OCI-LY1 (cell line): ENCODE results near the gene REC8.

ENCODE experiments used
- H2AFZ ChIP-seq: fragments of 200-600 bp; sonication (generic), shearing (Covaris generic); 2 replicates; pipeline ENCODE4 v1.6.0; 2014; ENCODE audit warnings: antibody characterized with exemption, mild to moderate bottlenecking, low read length
- H3F3A ChIP-seq: fragments of 200-600 bp; sonication (generic), shearing (Covaris generic); 2 replicates; pipeline ENCODE4 v1.6.0; 2014; ENCODE audit warnings: mild to moderate bottlenecking, antibody characterized with exemption, low read length, moderate library complexity; ENCODE audit not compliant: insufficient read depth
- H3K27ac ChIP-seq: fragments of 200-600 bp; sonication (generic); 2 replicates; pipeline ENCODE4 v1.5.1; 2014; ENCODE audit warnings: low read length, mixed run types, mild to moderate bottlenecking, low read depth; ENCODE audit not compliant: poor library complexity, severe bottlenecking
- H3K27me3 ChIP-seq: fragments of 200-600 bp; sonication (generic); 2 replicates; pipeline ENCODE4 v1.6.0; 2014; ENCODE audit warnings: antibody characterized with exemption, mild to moderate bottlenecking, low read length, moderate library complexity; ENCODE audit not compliant: insufficient read depth
- H3K36me3 ChIP-seq: fragments of 200-600 bp; sonication (generic); 2 replicates; pipeline ENCODE4 v1.6.1; 2014; ENCODE audit warnings: mild to moderate bottlenecking, antibody characterized with exemption, low read length, moderate library complexity, mixed read lengths; ENCODE audit not compliant: insufficient read depth
- H3K4me1 ChIP-seq: fragments of 200-600 bp; sonication (generic); 2 replicates; pipeline ENCODE4 v1.5.1; 2014; ENCODE audit warnings: mild to moderate bottlenecking, low read length, moderate library complexity; ENCODE audit not compliant: insufficient read depth, severe bottlenecking
- H3K4me2 ChIP-seq: fragments of 200-600 bp; sonication (generic), shearing (Covaris generic); 2 replicates; pipeline ENCODE4 v1.6.1; 2014; ENCODE audit warnings: low read length
- H3K4me3 ChIP-seq: fragments of 200-600 bp; sonication (generic); 2 replicates; pipeline ENCODE4 v1.5.1; 2014; ENCODE audit warnings: low read length, low read depth, mild to moderate bottlenecking, mixed read lengths; ENCODE audit not compliant: poor library complexity, severe bottlenecking
- H3K79me2 ChIP-seq: fragments of 200-600 bp; shearing (Covaris generic); 2 replicates; pipeline ENCODE4 v1.6.1; 2016; ENCODE audit warnings: mixed run types, low read length, mixed read lengths; ENCODE audit not compliant: insufficient read depth
- H3K9ac ChIP-seq: fragments of 200-600 bp; sonication (generic), shearing (Covaris generic); 2 replicates; pipeline ENCODE4 v1.6.1; 2014; ENCODE audit warnings: mild to moderate bottlenecking, low read length, mixed read lengths
- H3K9me2 ChIP-seq: fragments of 200-600 bp; sonication (generic), shearing (Covaris generic); 2 replicates; pipeline ENCODE4 v1.6.1; 2014; ENCODE audit warnings: low read depth, mild to moderate bottlenecking, low read length, mixed read lengths
- H3K9me3 ChIP-seq: fragments of 200-600 bp; shearing (Covaris generic); 2 replicates; pipeline ENCODE4 v1.6.1; 2014; ENCODE audit warnings: low read length, mixed read lengths
- H4K20me1 ChIP-seq: fragments of 200-600 bp; sonication (generic), shearing (Covaris generic); 2 replicates; pipeline ENCODE4 v1.6.0; 2016; ENCODE audit warnings: mild to moderate bottlenecking, low read length; ENCODE audit not compliant: insufficient read depth
- CTCF ChIP-seq: fragments of 200-600 bp; sonication (generic), shearing (Covaris generic); IDR thresholded peaks from 2 replicates; pipeline ENCODE4 v1.5.1; 2017; ENCODE audit warnings: mild to moderate bottlenecking, antibody characterized with exemption, low read length, moderate library complexity, mixed read lengths
- EZH2 ChIP-seq: fragments of 200-600 bp; sonication (generic), shearing (Covaris generic); IDR thresholded peaks from 2 replicates; pipeline ENCODE4 v1.8.0; 2017; ENCODE audit warnings: borderline replicate concordance, mixed run types, mild to moderate bottlenecking, antibody characterized with exemption, low read length, moderate library complexity, mixed read lengths

Gene REC8

GRCh38 chr14:24123424-24124417 is 48.2 kb upstream of the REC8 start:
- Histone ChIP-seq H3K4me3 (no peak overlapping the region), H3K36me3 (peaks cover 39% of the 10 kb centered on the region), H3F3A (no peaks in the 10 kb centered on the region), H3K4me1 (no peaks in the 10 kb centered on the region), H3K27me3 (no peaks in the 10 kb centered on the region), H3K9me2 (no peaks in the 10 kb centered on the region), H2AFZ (no peak overlapping the region), H3K9me3 (no peaks in the 10 kb centered on the region), H3K9ac (no peak overlapping the region), H3K79me2 (no peaks in the 10 kb centered on the region), H3K27ac (no peak overlapping the region), H3K4me2 (no peak overlapping the region), H4K20me1 (no peaks in the 10 kb centered on the region)
- TF ChIP-seq CTCF (no peak), EZH2 (no peak)

- H3K4me2 ChIP-seq: no peak overlapping the region
Measured at GRCh38 chr14:24126939-24127338, 44.9 kb upstream of the REC8 start.

GRCh38 chr14:24127673-24128072 is 44.2 kb upstream of the REC8 start:
- H3K9me2 ChIP-seq: no peaks in the 10 kb centered on the region
- no peak overlapping the region for H3K4me2 ChIP-seq
- H3K9me3 ChIP-seq: no peaks in the 10 kb centered on the region
- no peak overlapping the region for H3K4me3 ChIP-seq
- H3F3A ChIP-seq: no peaks in the 10 kb centered on the region
- H3K36me3 ChIP-seq: peaks cover 10% of the 10 kb centered on the region
- no peak overlapping the region for H3K27ac ChIP-seq
- H3K4me1 ChIP-seq: peaks cover 10% of the 10 kb centered on the region
- no peak overlapping the region for H3K9ac ChIP-seq
- H3K27me3 ChIP-seq: no peaks in the 10 kb centered on the region
- H3K79me2 ChIP-seq: no peaks in the 10 kb centered on the region
- TF ChIP-seq CTCF: no peak
- TF ChIP-seq EZH2: no peak
- no peak overlapping the region for H2AFZ ChIP-seq
- H4K20me1 ChIP-seq: no peaks in the 10 kb centered on the region

More at GRCh38 chr14:24126939-24127338, 44.9 kb upstream of the REC8 start:
- H2AFZ ChIP-seq: no peak overlapping the region
- peaks cover 2% of the 10 kb centered on the region for H3K4me1 ChIP-seq
- H3K27me3 ChIP-seq: no peaks in the 10 kb centered on the region
- no peaks in the 10 kb centered on the region for H3K9me2 ChIP-seq
- no peaks in the 10 kb centered on the region for H4K20me1 ChIP-seq
- H3F3A ChIP-seq: no peaks in the 10 kb centered on the region
- H3K9me3 ChIP-seq: no peaks in the 10 kb centered on the region
- no peak for TF ChIP-seq EZH2
- TF ChIP-seq CTCF: no peak
- H3K27ac ChIP-seq: no peak overlapping the region
- H3K79me2 ChIP-seq: no peaks in the 10 kb centered on the region
- no peak overlapping the region for H3K9ac ChIP-seq
- peaks cover 15% of the 10 kb centered on the region for H3K36me3 ChIP-seq
- no peak overlapping the region for H3K4me3 ChIP-seq
